ENCODE results near the gene IKZF5.

The IKZF5 gene

GRCh38 chr10:123013456-123014419 is 5.1 kb upstream of the IKZF5 start:
- no peak for DNase-seq

- no peak for DNase-seq
Observed at GRCh38 chr10:123011987-123012386, 3.4 kb upstream of the IKZF5 start.

GRCh38 chr10:123009105-123009820 is 668 bp upstream of the IKZF5 start:
- peak; percentile 15 to 24 for DNase-seq

GRCh38 chr10:123007558-123008354 is 839 bp downstream of the IKZF5 start:
- peak; percentile 39 to 50 for DNase-seq

GRCh38 chr10:123004298-123004697 is 4.3 kb downstream of the IKZF5 start:
- no peak for DNase-seq

- DNase-seq = no peak
Observed at GRCh38 chr10:123001370-123001769, 7.2 kb downstream of the IKZF5 start.

- DNase-seq = no peak
Observed at GRCh38 chr10:123000155-123000554, 8.4 kb downstream of the IKZF5 start.

GRCh38 chr10:122999347-122999746 is 9.2 kb downstream of the IKZF5 start:
- no peak for DNase-seq

GRCh38 chr10:122998934-122999333 is 9.7 kb downstream of the IKZF5 start:
- DNase-seq = no peak

GRCh38 chr10:122998360-122998917 is 10.2 kb downstream of the IKZF5 start:
- DNase-seq = no peak

- no peak for DNase-seq
Observed at GRCh38 chr10:122997864-122998263, 10.7 kb downstream of the IKZF5 start.

- no peak for DNase-seq
Observed at GRCh38 chr10:122995936-122996335, 12.7 kb downstream of the IKZF5 start.

GRCh38 chr10:122993797-122994336 is 14.7 kb downstream of the IKZF5 start:
- DNase-seq = no peak

GRCh38 chr10:122992031-122992585 is 16.5 kb downstream of the IKZF5 start:
- DNase-seq = no peak

GRCh38 chr10:122990278-122990677 is 18.3 kb downstream of the IKZF5 start:
- DNase-seq = no peak

- no peak for DNase-seq
Observed at GRCh38 chr10:122988501-122988900, 20.1 kb downstream of the IKZF5 start.

- no peak for DNase-seq
Observed at GRCh38 chr10:122986335-122986734, 22.3 kb downstream of the IKZF5 start.

- no peak for DNase-seq
Observed at GRCh38 chr10:122984708-122985107, 23.9 kb downstream of the IKZF5 start.

GRCh38 chr10:122983898-122984297 is 24.7 kb downstream of the IKZF5 start:
- no peak for DNase-seq

GRCh38 chr10:122981066-122981464 is 27.5 kb downstream of the IKZF5 start:
- no peak for DNase-seq

GRCh38 chr10:122980209-122981065 is 28.2 kb downstream of the IKZF5 start, which contains the start of gene PSTK:
Gene PSTK, plus strand, starts transcription at chr10:122980401. Its CDS starts 79 bp downstream, at chr10:122980480.
- DNase-seq = peak; percentile 87 to 89
